Neutrophil (primary cell): Measurements from ENCODE around the gene CMTR1.

Source experiments
- H3K27ac ChIP-seq: fragments of 200-600 bp; sonication (generic); 2 replicates; pipeline ENCODE4 v1.5.1; 2016; ENCODE audit warnings: mild to moderate bottlenecking, moderate library complexity
- H3K27me3 ChIP-seq: fragments of 200-600 bp; sonication (generic); 2 replicates; pipeline ENCODE4 v1.6.0; 2016; ENCODE audit warnings: mild to moderate bottlenecking
- H3K36me3 ChIP-seq: fragments of 200-600 bp; sonication (generic); 2 replicates; pipeline ENCODE4 v1.5.1; 2017
- H3K4me1 ChIP-seq, 2 experiments: fragments of 200-600 bp in 1 of 2; sonication (generic) in 1 of 2; 1 replicate in 1 of 2; 2 replicates in 1 of 2; pipeline versions ENCODE4 v1.5.1 to v1.6.1; 2013 to 2016; ENCODE audit warnings: low read depth in 1 of 2, low read length in 1 of 2, mild to moderate bottlenecking in 1 of 2, moderate library complexity in 1 of 2; ENCODE audit not compliant: control insufficient read depth in 1 of 2, insufficient read depth in 1 of 2
- H3K4me3 ChIP-seq, 2 experiments: fragments of 200-600 bp in 1 of 2; sonication (generic) in 1 of 2; 1 replicate in 1 of 2; 2 replicates in 1 of 2; pipeline ENCODE4 v1.5.1; 2013 to 2016; ENCODE audit warnings: low read depth in 1 of 2, low read length in 1 of 2, mild to moderate bottlenecking in 1 of 2, moderate library complexity in 1 of 2
- H3K9me3 ChIP-seq: fragments of 200-600 bp; sonication (generic); 2 replicates; pipeline ENCODE4 v1.5.1; 2016
- TF ChIP-seq, protein P1 (sequence below): fragments of 200-600 bp; sonication (generic); IDR thresholded peaks from 2 replicates; pipeline ENCODE4 v1.5.1; 2016; ENCODE audit warnings: antibody characterized with exemption

CMTR1 gene

GRCh38 chr6:37517411-37517812 lies 84.4 kb downstream of the CMTR1 start:
- Histone ChIP-seq H3K9me3 (no peaks in the 10 kb centered on the region), H3K27me3 (peaks cover 94% of the 10 kb centered on the region), H3K36me3 (no peaks in the 10 kb centered on the region), H3K4me3 (no peak overlapping the region), H3K27ac (no peak overlapping the region), H3K4me1 (no peaks in the 10 kb centered on the region)
- TF ChIP-seq, protein P1, sequence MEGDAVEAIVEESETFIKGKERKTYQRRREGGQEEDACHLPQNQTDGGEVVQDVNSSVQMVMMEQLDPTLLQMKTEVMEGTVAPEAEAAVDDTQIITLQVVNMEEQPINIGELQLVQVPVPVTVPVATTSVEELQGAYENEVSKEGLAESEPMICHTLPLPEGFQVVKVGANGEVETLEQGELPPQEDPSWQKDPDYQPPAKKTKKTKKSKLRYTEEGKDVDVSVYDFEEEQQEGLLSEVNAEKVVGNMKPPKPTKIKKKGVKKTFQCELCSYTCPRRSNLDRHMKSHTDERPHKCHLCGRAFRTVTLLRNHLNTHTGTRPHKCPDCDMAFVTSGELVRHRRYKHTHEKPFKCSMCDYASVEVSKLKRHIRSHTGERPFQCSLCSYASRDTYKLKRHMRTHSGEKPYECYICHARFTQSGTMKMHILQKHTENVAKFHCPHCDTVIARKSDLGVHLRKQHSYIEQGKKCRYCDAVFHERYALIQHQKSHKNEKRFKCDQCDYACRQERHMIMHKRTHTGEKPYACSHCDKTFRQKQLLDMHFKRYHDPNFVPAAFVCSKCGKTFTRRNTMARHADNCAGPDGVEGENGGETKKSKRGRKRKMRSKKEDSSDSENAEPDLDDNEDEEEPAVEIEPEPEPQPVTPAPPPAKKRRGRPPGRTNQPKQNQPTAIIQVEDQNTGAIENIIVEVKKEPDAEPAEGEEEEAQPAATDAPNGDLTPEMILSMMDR, result no peak

GRCh38 chr6:37518116-37518515 lies 85.1 kb downstream of the CMTR1 start:
- Histone ChIP-seq H3K27ac (no peak overlapping the region), H3K36me3 (no peaks in the 10 kb centered on the region), H3K9me3 (no peaks in the 10 kb centered on the region), H3K4me1 (no peaks in the 10 kb centered on the region), H3K4me3 (no peak overlapping the region), H3K27me3 (peaks cover 94% of the 10 kb centered on the region)
- TF ChIP-seq, protein P1, result no peak

DNA sequence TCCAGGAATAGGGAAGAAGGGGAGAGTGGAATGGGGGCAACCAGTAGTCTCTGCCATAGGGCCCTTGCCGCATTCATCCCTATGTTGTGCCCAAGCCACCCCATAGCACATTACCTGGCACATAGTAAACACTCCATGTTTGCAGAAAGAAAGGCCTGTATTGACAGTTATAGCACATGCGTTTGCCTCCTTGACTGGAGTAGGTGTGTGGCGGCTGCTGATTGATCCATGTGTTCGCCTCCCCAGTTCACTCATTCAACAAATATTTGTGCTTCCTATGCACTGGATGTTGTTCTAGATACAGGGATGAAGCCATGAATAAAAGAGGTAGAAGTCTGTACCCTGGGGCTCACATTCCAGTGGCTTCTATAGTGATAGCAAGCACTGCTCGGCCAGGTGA lies 86.4 kb downstream of the CMTR1 start:
- Histone ChIP-seq H3K4me1 (no peaks in the 10 kb centered on the region), H3K36me3 (no peaks in the 10 kb centered on the region), H3K27me3 (peaks cover 90% of the 10 kb centered on the region), H3K4me3 (no peak overlapping the region), H3K9me3 (no peaks in the 10 kb centered on the region), H3K27ac (no peak overlapping the region)
- TF ChIP-seq, protein P1, result no peak

- no peak overlapping the region for H3K4me3 ChIP-seq
- H3K27me3 ChIP-seq, result peaks cover 87% of the 10 kb centered on the region
- no peaks in the 10 kb centered on the region for H3K36me3 ChIP-seq
- H3K9me3 ChIP-seq, result no peaks in the 10 kb centered on the region
- no peak overlapping the region for H3K27ac ChIP-seq
- TF ChIP-seq, protein P1, result no peak
- H3K4me1 ChIP-seq, result no peaks in the 10 kb centered on the region
These were observed 87.9 kb downstream of the CMTR1 start for GRCh38 chr6:37520926-37521325.

DNA sequence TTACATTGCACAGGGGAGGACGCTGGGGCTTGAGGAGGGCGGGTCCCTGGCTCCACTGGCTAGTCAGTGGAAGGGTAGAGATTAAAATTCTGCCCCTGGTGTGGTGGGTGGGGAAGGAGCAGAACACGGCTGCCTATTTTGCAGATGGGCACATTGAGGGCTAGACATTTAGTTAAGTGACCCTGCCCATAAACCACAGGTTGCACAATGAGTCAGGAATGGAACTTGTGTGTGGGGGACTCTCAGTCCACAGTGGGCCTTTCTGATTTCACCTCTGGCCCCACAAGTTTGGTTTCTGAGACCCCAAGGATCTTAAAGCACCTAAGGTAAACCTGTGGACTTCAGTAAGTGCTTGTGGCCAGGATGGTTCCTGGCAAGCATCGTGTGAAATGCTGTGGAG lies 88.7 kb downstream of the CMTR1 start:
- H3K4me1 ChIP-seq, result no peaks in the 10 kb centered on the region
- H3K27ac ChIP-seq, result no peak overlapping the region
- TF ChIP-seq, protein P1, result no peak
- no peak overlapping the region for H3K4me3 ChIP-seq
- no peaks in the 10 kb centered on the region for H3K36me3 ChIP-seq
- no peaks in the 10 kb centered on the region for H3K9me3 ChIP-seq
- peaks cover 83% of the 10 kb centered on the region for H3K27me3 ChIP-seq

GRCh38 chr6:37522836-37523235 lies 89.8 kb downstream of the CMTR1 start:
- Histone ChIP-seq H3K36me3 (no peaks in the 10 kb centered on the region), H3K9me3 (no peaks in the 10 kb centered on the region), H3K4me1 (no peaks in the 10 kb centered on the region), H3K27ac (no peak overlapping the region), H3K4me3 (no peak overlapping the region), H3K27me3 (peaks cover 77% of the 10 kb centered on the region)
- TF ChIP-seq, protein P1, result no peak
